Femur (tissue), 1 donor: Measurements from ENCODE around the gene TRIM47.
A peak's percentile ranks its signal among the peaks of the same experiment; 100 is the strongest.
"Not testable (repeated sequence)": the region's sequence is repeated elsewhere in the genome, so short reads cannot be mapped to it uniquely, and the experiment has no call there.

Source experiments
- DNase-seq: peaks from one replicate; pipeline ENCODE4 v3.0.0-alpha.2; 2017

The TRIM47 gene

DNA sequence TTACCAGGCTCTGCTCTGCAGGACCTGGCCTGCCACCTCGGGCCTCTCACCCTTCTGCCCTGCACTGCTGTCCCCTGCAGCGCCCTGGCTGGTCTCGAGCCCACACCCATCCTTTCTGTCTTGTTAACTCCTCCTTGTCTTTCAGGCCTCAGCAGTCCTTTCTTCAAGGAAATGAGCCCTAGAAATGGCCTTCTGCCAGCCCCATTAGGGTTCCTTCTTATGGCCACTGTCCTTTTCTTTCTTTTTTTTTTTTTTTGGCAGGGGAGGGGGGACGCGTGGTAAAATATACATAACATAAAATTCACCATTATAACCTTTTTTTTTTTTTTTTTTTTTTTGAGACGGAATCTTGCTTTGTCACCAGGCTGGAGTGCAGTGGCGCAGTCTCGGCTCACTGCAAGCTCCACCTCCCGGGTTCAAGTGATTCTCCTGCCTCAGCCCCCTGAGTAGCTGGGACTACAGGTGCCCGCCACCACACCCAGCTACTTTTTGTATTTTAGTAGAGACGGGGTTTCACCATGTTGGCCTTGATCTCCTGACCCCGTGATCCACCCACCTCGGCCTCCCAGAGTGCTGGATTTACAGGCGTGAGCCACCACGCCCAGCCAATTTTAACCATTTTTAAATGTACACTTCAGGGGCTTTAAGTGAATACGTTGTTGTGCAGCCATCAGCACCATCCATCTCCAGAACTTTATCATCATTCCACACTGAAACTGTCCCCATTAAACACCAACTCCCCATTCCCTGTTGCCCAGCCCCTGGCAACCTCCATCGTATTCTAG is 12.8 kb downstream of the TRIM47 start:
- DNase-seq = not testable (repeated sequence)

GRCh38 chr17:75864887-75865286 is 13.5 kb downstream of the TRIM47 start:
- not testable (repeated sequence) for DNase-seq

DNA sequence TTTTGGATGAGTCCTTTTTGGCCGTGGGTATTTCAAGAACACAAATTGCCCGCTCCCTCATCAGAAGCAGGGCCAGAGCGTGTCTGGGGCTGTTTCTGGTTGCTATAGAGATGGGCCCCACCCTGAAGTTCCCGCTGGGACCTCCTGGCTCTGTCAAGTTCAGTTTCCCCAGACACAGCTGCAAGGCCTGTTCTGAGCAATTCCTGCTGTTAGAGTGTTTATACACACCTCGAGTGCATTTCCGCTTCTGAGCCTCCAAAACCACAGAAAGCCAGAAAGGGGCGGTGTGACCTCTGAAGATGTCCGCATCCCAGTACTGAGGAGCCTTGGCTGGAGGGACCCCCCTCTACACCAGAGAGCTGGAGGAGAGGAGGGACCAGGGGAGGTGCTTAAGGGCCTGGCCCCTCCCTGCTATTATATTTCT is 13.9 kb downstream of the TRIM47 start:
- peak; percentile 89 for DNase-seq

DNA sequence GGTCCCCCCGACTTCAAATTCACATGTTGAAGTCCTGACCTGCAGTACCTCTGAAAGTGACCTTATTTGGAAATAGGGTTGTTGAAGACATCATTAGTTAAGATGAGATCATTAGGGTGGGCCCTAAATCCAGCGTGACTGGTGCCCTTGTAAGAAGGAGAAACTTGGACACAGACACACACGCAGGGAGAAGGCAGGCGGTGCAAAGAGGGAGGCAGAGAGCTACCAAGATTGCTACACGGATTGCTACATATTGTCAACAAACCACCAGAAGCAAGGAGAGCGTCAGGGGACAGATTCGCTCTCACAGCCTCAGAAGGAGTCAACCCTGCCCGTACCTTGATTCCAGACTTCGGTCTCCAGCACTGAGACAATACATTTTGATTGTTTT is 16.5 kb downstream of the TRIM47 start:
- DNase-seq = no peak

GRCh38 chr17:75859358-75859757 is 19.0 kb downstream of the TRIM47 start:
- DNase-seq = not testable (repeated sequence)

- DNase-seq = no peak
These were observed 22.2 kb downstream of the TRIM47 start for GRCh38 chr17:75856062-75856756.

DNA sequence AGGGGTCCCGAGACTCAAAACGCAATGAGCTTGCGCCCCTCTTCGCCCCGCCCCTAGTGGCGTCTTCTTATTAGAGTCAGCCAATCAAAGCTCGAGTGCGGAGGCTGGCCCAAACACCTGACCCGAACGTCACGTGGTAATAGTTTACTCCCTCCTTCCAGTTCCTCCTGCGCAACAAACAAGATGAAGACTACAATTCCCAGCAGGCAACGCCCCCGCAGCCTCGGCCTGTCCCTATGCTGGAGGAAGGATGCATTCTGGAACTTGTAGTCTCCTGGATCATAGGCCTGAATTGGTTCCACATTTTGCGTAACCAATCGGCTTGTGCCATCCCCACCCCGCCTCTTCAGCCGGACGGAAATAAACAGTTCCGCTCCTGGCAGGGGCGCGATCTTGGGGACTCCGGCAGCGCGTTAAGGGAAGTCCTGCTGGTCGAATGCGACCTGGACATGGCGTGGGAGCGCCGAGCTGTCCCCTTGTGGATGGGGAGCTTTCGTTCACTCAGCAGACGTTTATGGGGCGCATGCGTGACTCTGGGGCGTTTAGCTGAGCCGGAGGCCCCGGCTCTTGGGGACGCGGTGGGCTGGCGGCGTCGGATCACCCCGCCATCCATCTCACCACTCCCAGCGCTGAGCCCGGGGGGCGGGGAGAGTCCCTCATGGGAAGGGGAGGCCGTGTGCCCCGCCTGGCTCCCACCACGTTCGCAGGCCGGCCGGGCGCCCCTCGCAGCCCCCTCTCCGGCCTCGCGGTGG is 22.9 kb downstream of the TRIM47 start, which contains the start of gene WBP2:
Gene WBP2 (minus strand): TSS at position 26 of the 752 bp plus-strand sequence. CDS start 38 bp downstream, outside the sequence.
- DNase-seq = peak; percentile 99

- no peak for DNase-seq
These were observed 23.5 kb downstream of the TRIM47 start for GRCh38 chr17:75854881-75855309.

DNA sequence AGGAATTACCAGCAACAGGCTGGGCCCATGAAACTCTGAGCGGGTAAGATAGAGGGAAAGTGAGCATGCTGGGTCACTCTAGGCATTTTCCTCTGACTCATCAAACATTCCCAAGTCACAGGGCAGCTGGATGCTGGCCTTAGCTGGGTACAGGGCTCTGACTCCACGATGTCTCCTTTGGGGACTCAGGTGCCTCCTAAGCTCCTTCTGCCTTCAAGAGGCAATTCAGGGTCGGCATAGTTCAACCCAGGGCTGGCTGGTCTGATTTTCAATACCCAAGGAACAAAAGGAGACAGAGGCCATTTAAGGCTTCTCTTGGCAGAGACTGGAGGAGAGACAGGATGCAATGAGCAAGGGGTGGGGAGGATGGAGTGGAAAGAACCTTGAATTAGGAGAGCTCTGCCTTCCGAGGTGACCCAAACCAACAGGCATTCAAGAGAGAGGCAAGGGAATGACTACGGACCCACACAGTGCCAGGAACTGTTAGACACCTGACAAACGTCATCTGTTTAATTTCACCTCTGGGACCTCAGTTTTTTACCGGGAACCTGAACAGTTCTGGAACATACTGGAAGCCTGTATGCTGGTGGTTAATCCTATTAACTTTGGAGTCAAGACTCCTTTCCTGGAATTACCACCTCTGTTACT is 24.2 kb downstream of the TRIM47 start:
- DNase-seq = no peak

DNA sequence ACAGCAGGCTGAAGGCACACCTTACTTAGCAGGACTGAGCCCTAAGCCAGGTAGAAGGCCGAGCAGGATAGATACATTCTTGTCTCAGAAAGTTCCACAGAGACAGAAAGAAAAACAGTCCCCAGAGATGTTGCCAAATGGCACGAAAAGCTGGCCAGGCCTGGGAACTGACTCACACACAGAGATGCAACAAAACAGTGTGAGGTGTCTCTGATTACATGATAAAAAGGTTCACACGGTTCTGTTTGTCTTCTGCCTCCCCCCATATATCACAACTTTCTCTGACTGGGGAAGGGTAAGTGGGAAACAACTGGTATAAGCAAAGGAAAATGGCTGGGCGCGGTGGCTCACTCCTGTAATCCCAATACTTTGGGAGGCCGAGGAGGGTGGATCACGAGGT is 24.9 kb downstream of the TRIM47 start:
- no peak for DNase-seq

DNA sequence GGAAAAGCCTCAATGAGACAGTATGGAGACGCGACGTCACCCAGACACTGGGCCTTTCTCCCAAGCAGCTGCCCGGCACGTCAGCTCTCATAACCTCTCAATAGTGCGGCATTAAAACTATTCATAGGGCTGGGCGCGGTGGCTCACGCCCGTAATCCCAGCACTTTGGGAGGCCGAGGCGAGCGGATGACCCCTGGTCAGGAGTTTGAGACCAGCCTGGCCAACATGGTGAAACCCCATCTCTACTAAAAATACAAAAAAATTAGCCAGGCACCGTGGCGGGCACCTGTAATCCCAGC is 26.7 kb downstream of the TRIM47 start:
- not testable (repeated sequence) for DNase-seq

- no peak for DNase-seq
These were observed 27.3 kb downstream of the TRIM47 start for GRCh38 chr17:75850928-75851692.

DNA sequence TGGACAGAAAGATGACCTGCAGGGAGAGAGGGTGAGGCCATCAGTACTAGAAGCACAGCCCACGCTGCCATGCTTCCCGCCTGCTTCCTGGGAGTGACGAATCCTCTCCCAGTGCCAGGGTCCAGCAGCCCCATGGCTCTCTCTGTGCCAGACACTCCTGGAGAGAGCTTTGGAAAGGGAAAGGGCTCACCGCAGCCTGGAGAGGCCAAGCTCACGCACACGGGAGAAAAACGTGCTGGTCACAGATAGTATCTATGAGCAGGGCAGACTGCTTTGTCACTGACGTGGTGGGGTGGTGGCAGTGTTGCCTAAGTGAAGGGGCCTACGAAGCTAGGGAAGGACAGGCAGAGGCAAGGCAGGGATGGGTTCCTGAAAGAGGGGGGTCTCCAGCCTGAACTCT is 28.7 kb downstream of the TRIM47 start:
- DNase-seq = no peak

GRCh38 chr17:75849279-75849646 is 29.1 kb downstream of the TRIM47 start:
- no peak for DNase-seq

- peak; percentile 73 for DNase-seq
These were observed 29.7 kb downstream of the TRIM47 start for GRCh38 chr17:75848523-75849278.

DNA sequence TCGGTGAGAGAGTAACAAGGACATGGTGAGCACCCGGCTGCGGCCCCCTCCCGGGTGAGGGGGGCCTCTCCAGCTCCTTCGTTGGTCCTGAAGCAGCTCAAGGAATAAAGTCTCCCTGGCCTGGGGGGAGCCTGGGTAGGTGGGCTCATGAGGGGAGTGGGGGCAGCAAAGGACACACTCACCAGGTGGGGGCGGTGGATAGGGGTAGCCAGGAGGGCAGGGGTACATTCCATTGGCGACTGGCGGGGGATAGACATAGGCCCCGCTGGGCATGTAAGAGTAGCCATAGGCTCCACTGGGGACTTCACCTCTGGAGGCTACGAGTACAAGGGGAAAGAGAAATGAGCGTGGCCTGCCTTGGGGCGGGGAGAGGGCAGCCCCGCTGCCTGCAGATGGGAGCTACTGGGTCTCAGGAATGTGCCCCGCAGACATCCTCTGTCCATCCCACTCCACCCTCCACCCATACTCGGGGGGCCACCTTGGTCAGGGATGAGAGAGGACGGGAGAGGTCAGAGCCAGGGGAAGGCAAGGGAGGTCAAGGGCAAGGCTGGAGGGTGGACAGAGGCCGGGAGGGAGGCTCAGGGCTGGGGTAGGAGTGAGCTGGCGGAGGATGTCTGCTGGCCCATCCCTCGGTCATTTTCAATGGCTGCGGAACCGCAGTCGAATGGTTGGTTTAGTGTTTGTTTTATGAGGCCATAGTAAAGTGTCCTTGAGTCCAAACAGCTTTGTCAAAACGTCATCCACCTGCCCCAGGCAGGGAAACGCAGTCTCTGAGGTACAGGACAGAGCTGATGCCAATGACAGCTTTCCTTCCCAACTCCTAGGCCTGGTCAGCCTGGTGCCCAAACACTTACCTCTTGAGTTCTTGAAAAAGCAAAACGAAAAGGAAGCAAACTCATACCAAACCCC is 30.5 kb downstream of the TRIM47 start:
- no peak for DNase-seq

DNA sequence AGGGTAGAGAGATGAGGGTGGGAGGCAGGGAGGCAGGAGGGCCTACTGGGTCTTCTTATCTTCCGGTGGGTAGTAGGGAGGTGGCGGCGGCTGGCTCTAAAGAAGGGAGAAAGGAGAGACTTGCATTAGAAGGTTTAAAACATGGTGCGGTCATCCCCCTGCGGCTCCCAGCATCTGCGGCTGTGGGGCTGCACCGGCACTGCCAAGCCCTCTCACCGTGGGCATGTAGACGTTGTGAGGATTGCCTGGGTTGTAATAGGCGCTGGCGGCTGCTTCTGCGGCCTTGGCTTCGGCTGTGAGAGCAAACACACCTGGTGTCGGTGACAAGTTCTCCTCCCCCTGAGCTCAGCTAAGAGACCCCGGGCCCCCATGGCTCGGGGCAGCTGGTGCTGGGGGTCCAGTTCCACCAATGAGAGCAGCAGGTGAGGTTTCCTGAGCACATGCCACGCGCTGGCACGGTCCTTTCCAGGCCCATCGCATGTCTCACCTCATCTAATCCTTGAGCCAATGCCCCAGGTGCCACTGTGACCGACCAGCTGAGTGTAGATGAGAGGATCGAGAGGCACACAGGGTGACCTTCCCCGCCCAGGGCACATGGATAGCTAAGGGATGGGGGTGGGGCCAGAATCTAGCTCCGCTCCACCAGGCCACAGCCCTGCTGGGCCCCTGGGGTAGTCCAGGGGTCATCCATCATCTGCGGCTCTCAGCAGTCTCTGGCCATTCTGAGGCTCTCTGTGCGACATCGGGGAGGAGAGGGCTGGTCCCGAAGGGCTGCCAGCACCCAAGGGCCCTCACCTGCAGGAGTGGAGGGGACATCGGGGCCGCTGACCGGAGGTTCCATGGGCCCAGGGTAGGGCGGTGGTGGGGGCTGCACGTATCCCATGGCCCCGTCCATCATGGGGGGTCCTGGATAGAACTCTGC is 31.4 kb downstream of the TRIM47 start:
- no peak for DNase-seq

DNA sequence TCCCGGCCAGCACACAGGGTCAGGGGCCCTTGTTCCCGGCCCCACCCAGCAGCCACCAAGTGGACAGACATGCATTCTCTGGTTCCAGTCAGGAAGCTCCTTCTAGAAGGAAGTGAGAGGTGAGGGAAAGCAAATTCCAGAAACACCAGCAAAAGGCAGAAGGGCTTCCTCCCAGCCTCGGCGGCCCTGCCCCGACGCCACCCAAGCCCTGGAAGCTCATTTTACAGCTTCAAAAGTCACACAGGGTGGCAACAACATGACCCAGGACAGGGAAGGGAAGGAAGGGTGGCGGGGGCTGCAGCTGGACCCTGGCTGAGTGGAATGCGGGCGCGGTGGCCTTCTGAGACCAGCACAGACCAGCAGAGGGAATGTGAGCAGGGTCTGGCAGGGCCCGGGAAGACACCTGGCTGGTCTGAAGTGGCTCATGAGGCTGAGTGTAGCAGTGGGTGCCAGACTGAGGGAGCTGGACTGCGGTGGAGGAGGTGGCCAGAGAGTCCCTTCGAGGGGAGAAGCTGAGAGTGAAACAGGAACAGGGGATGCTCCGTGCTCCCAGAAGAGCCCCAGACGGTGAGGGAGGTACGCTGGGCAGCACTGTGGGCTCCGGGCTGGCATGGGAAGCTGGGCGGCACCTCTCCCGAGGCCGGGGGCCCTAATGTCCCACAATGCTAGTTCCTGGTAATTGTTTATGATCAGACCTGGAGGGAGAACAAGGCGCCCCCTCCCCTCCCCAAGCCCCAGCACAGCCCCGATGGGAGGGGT is 32.3 kb downstream of the TRIM47 start:
- DNase-seq = no peak
